GM23338 (cell line): ENCODE measurements around the gene TRHDE. TPM values are rescaled to one million over a fixed set of nuclear protein-coding genes. Genes with fewer than 3 reads are reported as not detected.

Experiments
- ATAC-seq: fragments of 200-7000 bp; cut with Tn5 transposase; 3 replicates; pipeline ENCODE4 v1.9.1; 2020
- DNase-seq: peaks from one replicate; pipeline ENCODE4 v3.0.0-alpha.2; 2015; ENCODE audit warnings: low spot score
- H2AFZ ChIP-seq: fragments of 200-600 bp; sonication (generic); 2 replicates; pipeline ENCODE4 v1.8.0; 2016; ENCODE audit warnings: antibody characterized with exemption, mild to moderate bottlenecking, moderate library complexity
- H3F3A ChIP-seq: fragments of 200-600 bp; sonication (generic); replicated peaks from 2 replicates; pipeline ENCODE4 v1.8.0; 2017; ENCODE audit warnings: antibody characterized with exemption, mixed run types, low read depth
- H3K27ac ChIP-seq: fragments of 200-600 bp; sonication (generic); 2 replicates; pipeline ENCODE4 v1.6.1; 2016; ENCODE audit warnings: low read depth
- H3K27me3 ChIP-seq: fragments of 200-600 bp; sonication (generic); 2 replicates; pipeline ENCODE4 v1.8.0; 2016; ENCODE audit warnings: mild to moderate bottlenecking, mixed run types, moderate library complexity; ENCODE audit not compliant: insufficient read depth
- H3K36me3 ChIP-seq: fragments of 200-600 bp; sonication (generic); 2 replicates; pipeline ENCODE4 v1.8.0; 2016; ENCODE audit warnings: mild to moderate bottlenecking; ENCODE audit not compliant: insufficient read depth
- H3K4me1 ChIP-seq: fragments of 200-600 bp; sonication (generic); 2 replicates; pipeline ENCODE4 v1.8.0; 2016; ENCODE audit warnings: mild to moderate bottlenecking, moderate library complexity; ENCODE audit not compliant: insufficient read depth
- H3K4me2 ChIP-seq: fragments of 200-600 bp; sonication (generic); 2 replicates; pipeline ENCODE4 v1.7.1; 2017; ENCODE audit warnings: mixed run types
- H3K4me3 ChIP-seq: fragments of 200-600 bp; sonication (generic); 2 replicates; pipeline ENCODE4 v1.6.1; 2016; ENCODE audit warnings: mixed run types
- H3K79me2 ChIP-seq: fragments of 200-600 bp; sonication (generic); replicated peaks from 2 replicates; pipeline ENCODE4 v1.8.0; 2017; ENCODE audit warnings: mild to moderate bottlenecking; ENCODE audit not compliant: insufficient read depth
- H3K9me2 ChIP-seq: fragments of 200-600 bp; sonication (generic); 2 replicates; pipeline ENCODE4 v1.8.0; 2017; ENCODE audit not compliant: insufficient read depth
- H4K20me1 ChIP-seq: fragments of 200-600 bp; sonication (generic); replicated peaks from 2 replicates; pipeline ENCODE4 v1.8.0; 2017; ENCODE audit warnings: mild to moderate bottlenecking; ENCODE audit not compliant: insufficient read depth
- H3K27ac Mint-ChIP-seq: 2 replicates; pipeline ENCODE4 v1.8.0; 2020; ENCODE audit warnings: inconsistent platforms, mild to moderate bottlenecking, moderate library complexity, mixed read lengths
- H3K27me3 Mint-ChIP-seq: 3 replicates; pipeline ENCODE4 v1.8.0; 2022; ENCODE audit warnings: low read depth, mild to moderate bottlenecking, moderate library complexity, mixed read lengths, inconsistent platforms; ENCODE audit not compliant: insufficient read depth, poor library complexity
- H3K36me3 Mint-ChIP-seq: 3 replicates; pipeline ENCODE4 v1.8.0; 2021; ENCODE audit warnings: low read depth, mild to moderate bottlenecking, inconsistent platforms, moderate library complexity, mixed read lengths
- H3K4me1 Mint-ChIP-seq: 3 replicates; pipeline ENCODE4 v1.8.0; 2020; ENCODE audit warnings: mild to moderate bottlenecking, inconsistent platforms, mixed read lengths
- H3K4me3 Mint-ChIP-seq: 3 replicates; pipeline ENCODE4 v1.8.0; 2021; ENCODE audit warnings: moderate library complexity, mild to moderate bottlenecking, inconsistent platforms, mixed read lengths
- H3K9me3 Mint-ChIP-seq: 3 replicates; pipeline ENCODE4 v1.8.0; 2020; ENCODE audit warnings: moderate library complexity, mild to moderate bottlenecking, inconsistent platforms, mixed read lengths
- NANOG ChIP-seq: IDR thresholded peaks from 2 replicates; pipeline ENCODE4 v1.6.1; 2016; ENCODE audit warnings: antibody characterized with exemption, borderline replicate concordance
- POLR2AphosphoS5 ChIP-seq: IDR thresholded peaks from 2 replicates; pipeline ENCODE4 v1.6.1; 2016; ENCODE audit warnings: antibody characterized with exemption, low read depth
- STAT1 ChIP-seq: IDR thresholded peaks from one replicate; pipeline ENCODE4 v1.6.1; 2016; ENCODE audit warnings: antibody characterized with exemption; ENCODE audit not compliant: unreplicated experiment
- ZNF331 ChIP-seq: fragments of 250-450 bp; sonication (Bioruptor Pico); IDR thresholded peaks from 2 replicates; pipeline ENCODE4 v1.5.0; 2020; ENCODE audit warnings: low read depth, mild to moderate bottlenecking, moderate library complexity
- polyA plus RNA-seq: library from polyadenylated mRNA; unstranded; fragments of >200 nt; fragmentation: Nextera tagmentation; extraction: Ambion mirVana; gene quantifications from 2 replicates; pipeline ENCODE4 v1.2.1, GENCODE V29; 2016
- total RNA-seq: library from RNA; depleted of rRNA; stranded (reverse); fragments of >200 nt; shearing (Covaris generic); gene quantifications from 2 replicates; pipeline ENCODE4 v1.2.3, GENCODE V29; 2014
- TF ChIP-seq, protein P1 (sequence below): IDR thresholded peaks from one replicate; pipeline ENCODE4 v1.6.1; 2018; ENCODE audit warnings: antibody characterized with exemption; ENCODE audit not compliant: unreplicated experiment
- TF ChIP-seq, protein P2 (sequence below): IDR thresholded peaks from 2 replicates; pipeline ENCODE4 v1.6.1; 2016; ENCODE audit warnings: antibody characterized with exemption

Gene TRHDE
- total and polyA plus RNA-seq, 2 experiments from 2014 or later = 1.3 to 7.7 TPM

DNA sequence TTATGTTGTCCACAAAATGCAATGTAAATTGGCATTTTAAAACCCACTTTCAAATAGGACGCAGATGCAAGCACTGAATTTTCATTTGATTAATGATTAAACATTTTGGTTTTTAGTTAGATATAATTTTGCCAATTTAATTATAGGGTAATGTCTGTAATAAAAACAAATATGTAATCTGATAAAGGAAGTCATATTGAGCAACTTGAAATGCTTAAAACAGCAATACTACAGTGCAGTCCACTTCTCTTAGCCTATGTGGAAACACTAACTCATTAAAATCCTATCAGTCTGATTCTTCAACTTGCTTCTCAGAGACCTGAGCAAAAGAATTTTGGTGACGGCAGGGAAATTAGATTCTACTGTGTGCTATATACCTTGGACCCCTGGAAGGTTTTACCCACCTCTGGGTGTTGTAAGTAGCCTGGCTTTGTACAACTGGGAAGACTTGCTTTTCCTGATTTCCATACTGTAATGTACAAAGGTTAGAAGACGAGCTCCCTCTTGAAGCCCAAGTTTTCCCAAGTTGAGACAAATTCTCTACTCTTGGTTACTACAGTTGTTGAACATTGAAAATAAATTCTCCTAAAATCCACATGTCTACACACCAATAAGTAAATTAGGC is 4.1 kb downstream of the TRHDE start (continued):
- TF ChIP-seq, protein P1, sequence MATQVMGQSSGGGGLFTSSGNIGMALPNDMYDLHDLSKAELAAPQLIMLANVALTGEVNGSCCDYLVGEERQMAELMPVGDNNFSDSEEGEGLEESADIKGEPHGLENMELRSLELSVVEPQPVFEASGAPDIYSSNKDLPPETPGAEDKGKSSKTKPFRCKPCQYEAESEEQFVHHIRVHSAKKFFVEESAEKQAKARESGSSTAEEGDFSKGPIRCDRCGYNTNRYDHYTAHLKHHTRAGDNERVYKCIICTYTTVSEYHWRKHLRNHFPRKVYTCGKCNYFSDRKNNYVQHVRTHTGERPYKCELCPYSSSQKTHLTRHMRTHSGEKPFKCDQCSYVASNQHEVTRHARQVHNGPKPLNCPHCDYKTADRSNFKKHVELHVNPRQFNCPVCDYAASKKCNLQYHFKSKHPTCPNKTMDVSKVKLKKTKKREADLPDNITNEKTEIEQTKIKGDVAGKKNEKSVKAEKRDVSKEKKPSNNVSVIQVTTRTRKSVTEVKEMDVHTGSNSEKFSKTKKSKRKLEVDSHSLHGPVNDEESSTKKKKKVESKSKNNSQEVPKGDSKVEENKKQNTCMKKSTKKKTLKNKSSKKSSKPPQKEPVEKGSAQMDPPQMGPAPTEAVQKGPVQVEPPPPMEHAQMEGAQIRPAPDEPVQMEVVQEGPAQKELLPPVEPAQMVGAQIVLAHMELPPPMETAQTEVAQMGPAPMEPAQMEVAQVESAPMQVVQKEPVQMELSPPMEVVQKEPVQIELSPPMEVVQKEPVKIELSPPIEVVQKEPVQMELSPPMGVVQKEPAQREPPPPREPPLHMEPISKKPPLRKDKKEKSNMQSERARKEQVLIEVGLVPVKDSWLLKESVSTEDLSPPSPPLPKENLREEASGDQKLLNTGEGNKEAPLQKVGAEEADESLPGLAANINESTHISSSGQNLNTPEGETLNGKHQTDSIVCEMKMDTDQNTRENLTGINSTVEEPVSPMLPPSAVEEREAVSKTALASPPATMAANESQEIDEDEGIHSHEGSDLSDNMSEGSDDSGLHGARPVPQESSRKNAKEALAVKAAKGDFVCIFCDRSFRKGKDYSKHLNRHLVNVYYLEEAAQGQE = no peak
- TF ChIP-seq, protein P2, sequence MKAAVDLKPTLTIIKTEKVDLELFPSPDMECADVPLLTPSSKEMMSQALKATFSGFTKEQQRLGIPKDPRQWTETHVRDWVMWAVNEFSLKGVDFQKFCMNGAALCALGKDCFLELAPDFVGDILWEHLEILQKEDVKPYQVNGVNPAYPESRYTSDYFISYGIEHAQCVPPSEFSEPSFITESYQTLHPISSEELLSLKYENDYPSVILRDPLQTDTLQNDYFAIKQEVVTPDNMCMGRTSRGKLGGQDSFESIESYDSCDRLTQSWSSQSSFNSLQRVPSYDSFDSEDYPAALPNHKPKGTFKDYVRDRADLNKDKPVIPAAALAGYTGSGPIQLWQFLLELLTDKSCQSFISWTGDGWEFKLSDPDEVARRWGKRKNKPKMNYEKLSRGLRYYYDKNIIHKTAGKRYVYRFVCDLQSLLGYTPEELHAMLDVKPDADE = no peak
- TF ChIP-seq ZNF331 (CRISPR knock-in tag) = no peak
- TF ChIP-seq POLR2AphosphoS5 = no peak
- no peak for TF ChIP-seq STAT1
- TF ChIP-seq NANOG = no peak

DNA sequence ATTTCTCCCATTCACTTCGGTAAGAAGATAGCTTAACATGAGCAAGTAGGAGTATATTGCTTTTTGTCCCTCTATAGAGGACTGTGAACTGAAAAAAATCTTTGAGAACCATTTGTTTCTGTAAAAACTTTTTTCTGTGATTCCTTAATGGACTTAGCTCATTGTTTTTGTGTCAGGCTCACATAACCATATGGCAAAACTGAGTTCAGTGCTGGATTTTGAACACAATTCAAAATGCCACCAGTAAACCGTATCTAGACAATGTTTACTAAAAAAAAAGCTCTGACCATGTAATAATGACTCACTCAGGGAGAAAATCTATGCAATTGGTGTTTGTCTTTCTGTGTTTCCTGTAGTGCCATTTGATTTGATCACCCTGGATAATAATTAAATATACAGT is 5.2 kb downstream of the TRHDE start:
- H3K4me2 ChIP-seq = no peak overlapping the region
- peaks cover 37% of the 10 kb centered on the region for H3K79me2 ChIP-seq

More for the DNA sequence above, 5.2 kb downstream of the TRHDE start:
- Mint-ChIP-seq H3K4me3 (no peak overlapping the region), H3K9me3 (no peaks in the 10 kb centered on the region; the same call in 2 of the 3 replicates), H3K27me3 (peaks cover 21% of the 10 kb centered on the region), H3K27ac (no peak overlapping the region), H3K36me3 (no peaks in the 10 kb centered on the region), H3K4me1 (peaks cover 35% of the 10 kb centered on the region)
- Histone ChIP-seq H3K27me3 (peaks cover 33% of the 10 kb centered on the region), H3K27ac (no peak overlapping the region), H4K20me1 (no peaks in the 10 kb centered on the region), H3F3A (no peaks in the 10 kb centered on the region), H3K4me1 (peaks cover 45% of the 10 kb centered on the region), H2AFZ (no peak overlapping the region), H3K36me3 (no peaks in the 10 kb centered on the region), H3K4me3 (no peak overlapping the region), H3K9me2 (no peaks in the 10 kb centered on the region)
- TF ChIP-seq, protein P2 = no peak
- TF ChIP-seq NANOG = no peak
- no peak for ATAC-seq
- no peak for DNase-seq
